ENCODE data around the gene TRMT11.

TRMT11 gene

GRCh38 chr6:125940247-125941041 is 45.9 kb upstream of the TRMT11 start:
- TF ChIP-seq EZH2phosphoT487 (conservative IDR thresholded peaks at IDR 0.05; ENCODE audit: low read length) (no peak), CTCF (IDR thresholded peaks at IDR 0.05; ENCODE audit: insufficient read depth, low read length, poor library complexity, severe bottlenecking) (no peak)
- Histone ChIP-seq H3K4me2 (ENCODE audit: low read depth, low read length, poor library complexity, severe bottlenecking) (no peak overlapping the region), H3K36me3 (ENCODE audit: low read length) (no peaks in the 10 kb centered on the region), H3K27ac (ENCODE audit: low read depth, low read length) (no peak overlapping the region), H3K79me2 (ENCODE audit: insufficient read depth, low read length) (no peaks in the 10 kb centered on the region), H3F3A (ENCODE audit: insufficient read depth) (no peaks in the 10 kb centered on the region), H4K20me1 (ENCODE audit: low read depth, low read length) (no peaks in the 10 kb centered on the region), H3K4me3 (ENCODE audit: insufficient read depth, low read length, poor library complexity, severe bottlenecking) (no peak overlapping the region), H3K9ac (ENCODE audit: low read length) (no peak overlapping the region), H3K9me3 (ENCODE audit: insufficient read depth, low read length) (no peaks in the 10 kb centered on the region), H2AFZ (ENCODE audit: low read depth, low read length, severe bottlenecking) (no peak overlapping the region), H3K27me3 (ENCODE audit: low read length) (no peaks in the 10 kb centered on the region), H3K9me2 (replicated peaks; ENCODE audit: insufficient read depth, low read length) (no peaks in the 10 kb centered on the region)

GRCh38 chr6:125942672-125943527 is 43.4 kb upstream of the TRMT11 start:
- no peak overlapping the region for H3K4me2 ChIP-seq (ENCODE audit: low read depth, low read length, poor library complexity, severe bottlenecking)
- H3K27me3 ChIP-seq (ENCODE audit: low read length) = no peaks in the 10 kb centered on the region
- no peaks in the 10 kb centered on the region for H3F3A ChIP-seq (ENCODE audit: insufficient read depth)
- no peak overlapping the region for H3K9ac ChIP-seq (ENCODE audit: low read length)
- H3K4me3 ChIP-seq (ENCODE audit: insufficient read depth, low read length, poor library complexity, severe bottlenecking) = no peak overlapping the region
- H3K27ac ChIP-seq (ENCODE audit: low read depth, low read length) = no peak overlapping the region
- no peaks in the 10 kb centered on the region for H3K9me3 ChIP-seq (ENCODE audit: insufficient read depth, low read length)
- TF ChIP-seq CTCF (IDR thresholded peaks at IDR 0.05; ENCODE audit: insufficient read depth, low read length, poor library complexity, severe bottlenecking) (no peak), EZH2phosphoT487 (conservative IDR thresholded peaks at IDR 0.05; ENCODE audit: low read length) (no peak)
- no peaks in the 10 kb centered on the region for H3K9me2 ChIP-seq (replicated peaks; ENCODE audit: insufficient read depth, low read length)
- no peak overlapping the region for H2AFZ ChIP-seq (ENCODE audit: low read depth, low read length, severe bottlenecking)
- no peaks in the 10 kb centered on the region for H4K20me1 ChIP-seq (ENCODE audit: low read depth, low read length)
- no peaks in the 10 kb centered on the region for H3K79me2 ChIP-seq (ENCODE audit: insufficient read depth, low read length)
- H3K36me3 ChIP-seq (ENCODE audit: low read length) = no peaks in the 10 kb centered on the region

GRCh38 chr6:125943528-125944433 is 42.6 kb upstream of the TRMT11 start:
- Histone ChIP-seq H3K9me3 (ENCODE audit: insufficient read depth, low read length) (no peaks in the 10 kb centered on the region), H4K20me1 (ENCODE audit: low read depth, low read length) (no peaks in the 10 kb centered on the region), H3K79me2 (ENCODE audit: insufficient read depth, low read length) (no peaks in the 10 kb centered on the region), H3K9me2 (replicated peaks; ENCODE audit: insufficient read depth, low read length) (no peaks in the 10 kb centered on the region), H3F3A (ENCODE audit: insufficient read depth) (no peaks in the 10 kb centered on the region), H3K4me2 (ENCODE audit: low read depth, low read length, poor library complexity, severe bottlenecking) (no peak overlapping the region), H3K9ac (ENCODE audit: low read length) (no peak overlapping the region), H3K27me3 (ENCODE audit: low read length) (no peaks in the 10 kb centered on the region), H3K4me3 (ENCODE audit: insufficient read depth, low read length, poor library complexity, severe bottlenecking) (no peak overlapping the region), H2AFZ (ENCODE audit: low read depth, low read length, severe bottlenecking) (no peak overlapping the region), H3K36me3 (ENCODE audit: low read length) (no peaks in the 10 kb centered on the region), H3K27ac (ENCODE audit: low read depth, low read length) (no peak overlapping the region)
- TF ChIP-seq CTCF (IDR thresholded peaks at IDR 0.05; ENCODE audit: insufficient read depth, low read length, poor library complexity, severe bottlenecking) (no peak), EZH2phosphoT487 (conservative IDR thresholded peaks at IDR 0.05; ENCODE audit: low read length) (no peak)

Data from SU-DHL-6 (cell line).